Vagina (tissue), 2 donors: ENCODE data around the gene EYA4.

Experiments
- POLR2A ChIP-seq, 2 donors: fragments of 450-650 bp; IDR thresholded peaks; one replicate each; pipeline ENCODE4 v1.6.1; 2017; ENCODE audit warnings: antibody characterized with exemption in 2 of 2, mild to moderate bottlenecking in 2 of 2, moderate library complexity in 2 of 2
- POLR2AphosphoS5 ChIP-seq, 2 donors: sonication (generic); formaldehyde crosslinking; IDR thresholded peaks; one replicate each; pipeline ENCODE4 v1.9.0; 2017; ENCODE audit warnings: antibody characterized with exemption in 2 of 2, mild to moderate bottlenecking in 2 of 2, low read depth in 1 of 2; ENCODE audit not compliant: insufficient read depth in 1 of 2
- TF ChIP-seq, protein P1 (sequence below), 3 experiments: fragments of 450-650 bp in 2 of 3; fragments of 200-600 bp in 1 of 3; sonication (generic) in 1 of 3; IDR thresholded peaks; one replicate each; pipeline ENCODE4 v1.5.1; 2017 to 2019; ENCODE audit warnings: antibody characterized with exemption in 3 of 3, mild to moderate bottlenecking in 2 of 3, moderate library complexity in 2 of 3

DNA sequence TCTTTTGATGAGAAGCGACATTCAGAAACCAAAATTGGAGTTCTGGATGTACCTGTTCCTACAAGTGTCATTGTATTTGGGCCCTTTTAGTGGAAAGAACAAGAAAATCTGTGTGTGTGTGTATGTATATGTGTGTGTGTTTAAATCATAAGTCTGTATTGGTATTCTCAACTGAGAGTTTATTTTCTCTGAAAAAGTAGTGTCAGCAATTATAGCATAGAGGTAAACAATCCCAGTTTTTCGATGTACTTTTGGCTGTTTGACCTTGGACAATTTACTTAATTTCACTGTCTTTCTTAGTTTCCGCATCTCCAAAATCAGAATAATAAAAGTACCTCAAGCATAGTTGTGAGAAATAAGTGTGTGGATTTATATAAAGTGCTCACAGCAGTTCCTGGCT, 57.2 kb downstream of the EYA4 start:
- TF ChIP-seq, protein P1, sequence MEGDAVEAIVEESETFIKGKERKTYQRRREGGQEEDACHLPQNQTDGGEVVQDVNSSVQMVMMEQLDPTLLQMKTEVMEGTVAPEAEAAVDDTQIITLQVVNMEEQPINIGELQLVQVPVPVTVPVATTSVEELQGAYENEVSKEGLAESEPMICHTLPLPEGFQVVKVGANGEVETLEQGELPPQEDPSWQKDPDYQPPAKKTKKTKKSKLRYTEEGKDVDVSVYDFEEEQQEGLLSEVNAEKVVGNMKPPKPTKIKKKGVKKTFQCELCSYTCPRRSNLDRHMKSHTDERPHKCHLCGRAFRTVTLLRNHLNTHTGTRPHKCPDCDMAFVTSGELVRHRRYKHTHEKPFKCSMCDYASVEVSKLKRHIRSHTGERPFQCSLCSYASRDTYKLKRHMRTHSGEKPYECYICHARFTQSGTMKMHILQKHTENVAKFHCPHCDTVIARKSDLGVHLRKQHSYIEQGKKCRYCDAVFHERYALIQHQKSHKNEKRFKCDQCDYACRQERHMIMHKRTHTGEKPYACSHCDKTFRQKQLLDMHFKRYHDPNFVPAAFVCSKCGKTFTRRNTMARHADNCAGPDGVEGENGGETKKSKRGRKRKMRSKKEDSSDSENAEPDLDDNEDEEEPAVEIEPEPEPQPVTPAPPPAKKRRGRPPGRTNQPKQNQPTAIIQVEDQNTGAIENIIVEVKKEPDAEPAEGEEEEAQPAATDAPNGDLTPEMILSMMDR (IDR thresholded peaks at IDR 0.05), result no peak
- no peak for TF ChIP-seq POLR2A (IDR thresholded peaks at IDR 0.05)
- TF ChIP-seq POLR2AphosphoS5 (IDR thresholded peaks at IDR 0.05; ENCODE audit: insufficient read depth in 1 of 2, low read depth in 1 of 2), result no peak
